Measurements from ENCODE around the gene LGALS13. TPM values are rescaled to one million over a fixed set of nuclear protein-coding genes. Genes with fewer than 3 reads are reported as not detected.

Gene LGALS13, protein sequence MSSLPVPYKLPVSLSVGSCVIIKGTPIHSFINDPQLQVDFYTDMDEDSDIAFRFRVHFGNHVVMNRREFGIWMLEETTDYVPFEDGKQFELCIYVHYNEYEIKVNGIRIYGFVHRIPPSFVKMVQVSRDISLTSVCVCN
- total RNA-seq, result not detected

DNA sequence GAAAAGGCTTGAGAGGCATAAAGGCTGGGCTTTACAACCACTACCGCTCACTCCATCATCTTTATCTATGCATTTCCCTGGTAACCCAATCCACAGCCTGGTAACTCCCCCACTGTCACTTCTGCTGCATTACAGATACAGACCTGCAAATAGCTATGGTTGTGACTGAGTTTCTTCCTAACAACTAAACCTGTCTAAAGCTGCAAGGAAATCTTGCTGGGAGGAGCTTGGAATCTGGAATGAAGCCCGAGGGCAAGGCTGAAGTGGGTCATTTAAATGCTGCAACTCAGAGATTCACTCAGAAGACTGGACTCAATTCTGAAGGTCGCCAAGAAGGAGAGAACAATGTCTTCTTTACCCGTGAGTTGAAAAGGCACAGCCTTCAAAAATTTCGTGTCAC lies at the start of gene LGALS13:
Gene LGALS13, plus strand, starts transcription at position 301 of the 400 bp plus-strand sequence. Its CDS starts 45 bp downstream, at position 346.
- DNase-seq, result no peak
- no peak within 1 kb of the TSS for H3K27ac Mint-ChIP-seq
- no peak within 1 kb of the TSS for H3K4me3 Mint-ChIP-seq
- no peaks in the 10 kb centered on the region for H3K4me1 Mint-ChIP-seq
- peaks cover 24% of the 10 kb centered on the region for H3K27me3 Mint-ChIP-seq
- H3K9me3 Mint-ChIP-seq, result peaks cover 3% of the 10 kb centered on the region
- ChIA-PET POLR2A (no interaction called here), CTCF (no interaction called here)
- no peaks in the 10 kb centered on the region for H3K36me3 Mint-ChIP-seq (ENCODE audit: low read depth)

DNA sequence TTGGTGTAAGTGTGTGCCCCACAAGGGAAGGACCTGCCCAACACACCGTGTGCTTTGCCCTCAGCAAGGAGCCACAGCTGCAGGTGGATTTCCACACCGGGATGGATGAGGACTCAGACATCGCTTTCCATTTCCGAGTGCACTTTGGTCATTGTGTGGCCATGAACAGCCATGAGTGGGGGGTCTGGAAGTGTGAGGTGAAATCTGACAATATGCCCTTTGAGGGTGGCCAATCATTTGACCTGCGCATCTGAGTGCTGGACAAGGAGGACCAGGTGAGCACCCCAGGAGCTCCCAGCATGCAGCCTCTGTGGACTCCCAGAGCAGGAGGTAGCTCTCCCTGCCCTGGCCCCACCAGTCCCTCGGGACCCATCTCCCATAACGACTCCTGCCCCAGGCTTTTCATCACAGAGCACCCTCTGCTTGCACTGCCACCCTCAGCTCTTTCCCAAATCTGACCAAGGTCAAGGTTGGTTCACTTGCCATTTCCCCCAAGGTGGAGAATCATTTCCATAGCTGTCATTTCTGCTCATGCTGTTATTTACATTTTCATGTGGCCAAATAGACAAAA lies 49.2 kb upstream of the LGALS13 start:
- no peak overlapping the region for H3K27ac Mint-ChIP-seq
- H3K4me3 Mint-ChIP-seq, result no peak overlapping the region
- no peaks in the 10 kb centered on the region for H3K9me3 Mint-ChIP-seq
- H3K4me1 Mint-ChIP-seq, result peaks cover 30% of the 10 kb centered on the region
- H3K36me3 Mint-ChIP-seq (ENCODE audit: low read depth), result no peaks in the 10 kb centered on the region
- no peak for DNase-seq
- POLR2A ChIA-PET, result no interaction called here
- CTCF ChIA-PET, result interaction anchor here (1.5 to 4.7 kb wide), 2 partner anchors 11 to 121 kb away, joined by 4 to 54 read pairs; no protein-coding TSS in a partner anchor
- H3K27me3 Mint-ChIP-seq, result no peaks in the 10 kb centered on the region

DNA sequence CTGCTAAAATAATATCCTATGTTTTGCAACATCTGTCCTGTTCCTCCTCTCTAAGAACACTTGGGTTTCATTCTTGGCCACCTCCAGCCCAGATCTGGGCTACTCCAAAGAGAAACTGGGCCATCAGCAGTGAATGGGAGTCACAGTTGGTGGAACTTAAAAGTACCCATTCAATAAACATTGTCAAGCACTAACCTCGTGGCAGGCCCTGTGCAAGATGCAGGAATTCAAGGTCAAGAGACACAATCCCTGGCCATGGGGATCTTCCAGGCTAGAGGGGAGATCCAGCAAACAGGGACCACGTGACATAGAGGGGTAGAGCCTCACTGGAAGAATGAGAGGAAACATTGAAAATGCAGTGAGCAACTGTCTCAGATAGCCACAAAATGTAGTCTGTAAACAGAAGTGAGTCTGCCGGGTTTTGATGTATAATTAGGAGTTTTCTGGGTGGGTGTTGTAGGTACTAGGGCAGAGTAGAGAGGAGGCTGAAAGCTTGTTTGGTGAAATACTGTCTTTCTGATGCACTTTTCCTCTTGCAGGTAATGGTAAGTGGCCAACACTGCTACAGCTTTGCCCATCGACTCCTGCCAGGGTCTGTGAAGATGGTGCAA lies 47.5 kb upstream of the LGALS13 start:
- ChIA-PET CTCF (interaction anchor here (1.3 to 4.7 kb wide), 3 partner anchors 12 to 290 kb away, joined by 4 to 54 read pairs (median 5); no protein-coding TSS in a partner anchor), POLR2A (no interaction called here)
- no peaks in the 10 kb centered on the region for H3K27me3 Mint-ChIP-seq
- DNase-seq, result no peak
- no peak overlapping the region for H3K4me3 Mint-ChIP-seq
- H3K27ac Mint-ChIP-seq, result no peak overlapping the region
- no peaks in the 10 kb centered on the region for H3K9me3 Mint-ChIP-seq
- no peaks in the 10 kb centered on the region for H3K36me3 Mint-ChIP-seq (ENCODE audit: low read depth)
- H3K4me1 Mint-ChIP-seq, result peaks cover 42% of the 10 kb centered on the region

DNA sequence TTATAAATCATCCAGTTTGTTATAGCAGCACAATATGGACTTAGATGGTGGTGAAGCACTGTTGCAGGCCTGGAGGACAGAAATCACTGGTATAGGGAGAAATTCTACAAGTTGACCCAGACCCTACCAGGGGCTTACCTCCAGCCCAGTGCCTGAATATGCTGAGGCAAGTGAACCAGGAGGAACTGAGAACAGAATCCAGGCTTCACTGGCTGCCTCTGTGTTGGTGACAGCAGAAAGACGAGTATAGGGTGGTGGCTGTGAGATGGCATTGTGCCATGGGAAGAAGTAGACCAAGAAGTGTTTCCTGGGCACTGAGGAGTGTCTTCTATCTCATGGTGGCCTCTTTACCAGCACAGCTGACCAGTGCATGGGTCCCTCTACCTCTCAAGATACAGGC lies 46.4 kb upstream of the LGALS13 start:
- H3K4me3 Mint-ChIP-seq, result no peak overlapping the region
- H3K4me1 Mint-ChIP-seq, result peaks cover 38% of the 10 kb centered on the region
- H3K27me3 Mint-ChIP-seq, result peaks cover 2% of the 10 kb centered on the region
- CTCF ChIA-PET, result no interaction called here
- H3K9me3 Mint-ChIP-seq, result no peaks in the 10 kb centered on the region
- no peak for DNase-seq
- H3K36me3 Mint-ChIP-seq (ENCODE audit: low read depth), result no peaks in the 10 kb centered on the region
- H3K27ac Mint-ChIP-seq, result no peak overlapping the region
- POLR2A ChIA-PET, result no interaction called here

DNA sequence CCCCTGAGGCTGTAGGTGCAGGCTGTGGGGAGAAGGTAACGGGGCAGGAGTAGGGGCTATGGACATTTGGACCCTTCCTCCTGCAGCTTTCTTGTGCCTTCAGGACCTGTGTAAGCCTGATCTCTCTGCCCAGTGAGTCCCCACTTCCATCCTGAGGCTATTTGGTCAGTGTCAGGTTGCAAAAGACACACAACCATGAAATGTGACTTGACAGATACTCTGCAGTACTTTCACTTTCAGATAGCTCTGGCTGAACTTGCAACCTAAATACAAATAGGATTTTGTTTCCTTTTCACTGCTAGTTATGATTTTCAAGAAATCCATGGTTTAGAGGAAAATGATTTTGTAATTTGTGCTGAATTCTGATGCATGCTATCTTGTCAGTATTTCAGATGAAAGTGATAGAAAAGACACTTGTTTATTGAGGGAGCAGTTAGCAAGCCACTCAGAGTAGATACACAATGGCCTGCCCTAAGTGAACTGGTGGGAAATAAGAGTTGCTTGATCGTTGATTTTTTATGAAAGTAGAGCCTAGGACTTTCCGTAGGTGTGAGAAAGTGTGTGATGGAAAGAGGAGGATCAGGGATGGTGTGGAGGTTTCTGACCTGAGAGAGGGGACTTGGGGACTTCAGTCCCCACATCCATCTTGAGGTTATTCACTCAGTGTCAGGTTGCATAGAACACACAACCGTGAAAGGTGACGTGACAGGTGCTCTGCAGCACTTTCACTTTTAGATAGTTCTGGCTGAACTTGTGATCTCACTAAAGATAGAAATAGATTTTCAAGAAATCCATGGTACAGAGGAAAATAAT lies 44.3 kb upstream of the LGALS13 start:
- peaks cover 3% of the 10 kb centered on the region for H3K27me3 Mint-ChIP-seq
- peaks cover 26% of the 10 kb centered on the region for H3K4me1 Mint-ChIP-seq
- H3K9me3 Mint-ChIP-seq, result no peaks in the 10 kb centered on the region
- no peak for DNase-seq
- CTCF ChIA-PET, result no interaction called here
- peak overlapping the region; percentile 55 for H3K4me3 Mint-ChIP-seq
- no peaks in the 10 kb centered on the region for H3K36me3 Mint-ChIP-seq (ENCODE audit: low read depth)
- POLR2A ChIA-PET, result no interaction called here
- peak overlapping the region; percentile 80 for H3K27ac Mint-ChIP-seq

DNA sequence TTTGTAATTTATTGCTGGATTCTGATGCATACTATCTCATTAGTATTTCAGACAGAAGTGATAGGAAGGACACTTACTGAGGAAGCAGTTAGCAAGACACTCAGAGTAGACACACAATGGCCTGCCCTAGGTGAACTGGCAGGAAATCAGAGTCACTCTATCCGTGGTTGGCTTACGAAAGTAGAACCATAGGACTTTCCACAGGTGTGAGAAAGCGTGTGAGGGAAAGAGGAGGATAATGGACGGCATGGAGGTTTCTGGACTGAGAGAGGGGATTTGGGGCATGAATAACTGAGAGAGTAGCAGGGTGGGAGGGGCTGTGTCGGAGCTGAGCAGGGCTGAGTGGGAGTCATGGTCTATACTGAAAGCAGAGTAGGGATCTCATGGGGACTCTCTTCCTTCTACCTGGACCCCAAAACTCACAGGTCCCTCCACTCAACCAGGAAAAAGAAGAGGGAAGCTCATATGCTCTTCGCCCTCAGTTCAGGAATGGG lies 43.7 kb upstream of the LGALS13 start:
- Mint-ChIP-seq H3K27ac (peak overlapping the region; percentile 80), H3K4me3 (peak overlapping the region; percentile 55), H3K36me3 (ENCODE audit: low read depth) (no peaks in the 10 kb centered on the region), H3K4me1 (peaks cover 21% of the 10 kb centered on the region), H3K27me3 (peaks cover 3% of the 10 kb centered on the region), H3K9me3 (no peaks in the 10 kb centered on the region)
- CTCF ChIA-PET, result no interaction called here
- POLR2A ChIA-PET, result no interaction called here
- no peak for DNase-seq

DNA sequence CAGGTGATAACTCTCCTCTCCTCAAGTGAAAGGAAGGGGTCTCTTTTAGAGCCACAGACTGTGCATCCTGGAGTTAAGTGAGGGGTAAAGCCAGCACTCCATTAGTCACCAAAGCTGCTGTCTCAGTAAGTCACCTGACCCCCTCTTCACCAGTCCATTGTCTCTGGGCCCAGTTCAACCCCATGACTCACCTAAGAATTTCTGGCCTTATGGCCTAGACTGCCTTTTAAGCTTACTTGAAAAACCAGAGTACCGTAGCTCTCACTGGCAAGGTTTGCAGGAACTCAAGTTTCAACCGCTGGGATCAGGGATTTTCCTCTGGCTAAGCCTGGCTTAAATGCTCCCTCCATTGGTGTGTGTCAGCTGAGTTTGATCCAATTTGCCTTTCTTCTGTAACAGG lies 38.9 kb upstream of the LGALS13 start:
- Mint-ChIP-seq H3K9me3 (no peaks in the 10 kb centered on the region), H3K4me1 (peaks cover 10% of the 10 kb centered on the region), H3K4me3 (no peak overlapping the region), H3K36me3 (ENCODE audit: low read depth) (no peaks in the 10 kb centered on the region), H3K27me3 (peaks cover 4% of the 10 kb centered on the region), H3K27ac (no peak overlapping the region)
- CTCF ChIA-PET, result no interaction called here
- DNase-seq, result no peak
- POLR2A ChIA-PET, result no interaction called here

DNA sequence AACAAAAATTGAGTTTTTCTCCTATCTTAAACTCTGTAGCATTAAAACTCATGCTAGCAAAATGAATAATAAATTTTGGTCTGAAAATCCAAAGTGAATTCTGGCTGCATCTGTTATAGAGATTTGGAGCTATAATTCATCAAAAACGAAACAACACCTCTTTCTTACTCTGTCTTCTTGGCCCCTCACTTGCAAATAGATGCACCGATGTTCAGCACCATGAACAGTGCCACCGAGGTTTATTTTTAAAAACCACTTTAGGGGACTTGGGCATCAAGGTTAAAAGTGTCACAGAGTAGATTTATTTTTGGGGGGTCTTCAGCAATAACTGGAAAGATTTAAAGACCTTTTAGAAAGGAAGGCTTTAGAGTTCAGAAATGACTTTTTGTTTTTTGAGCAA lies 36.3 kb upstream of the LGALS13 start:
- H3K9me3 Mint-ChIP-seq, result no peaks in the 10 kb centered on the region
- H3K4me3 Mint-ChIP-seq, result no peak overlapping the region
- H3K27ac Mint-ChIP-seq, result no peak overlapping the region
- H3K4me1 Mint-ChIP-seq, result peaks cover 6% of the 10 kb centered on the region
- POLR2A ChIA-PET, result no interaction called here
- no peaks in the 10 kb centered on the region for H3K36me3 Mint-ChIP-seq (ENCODE audit: low read depth)
- CTCF ChIA-PET, result no interaction called here
- no peak for DNase-seq
- peaks cover 11% of the 10 kb centered on the region for H3K27me3 Mint-ChIP-seq

DNA sequence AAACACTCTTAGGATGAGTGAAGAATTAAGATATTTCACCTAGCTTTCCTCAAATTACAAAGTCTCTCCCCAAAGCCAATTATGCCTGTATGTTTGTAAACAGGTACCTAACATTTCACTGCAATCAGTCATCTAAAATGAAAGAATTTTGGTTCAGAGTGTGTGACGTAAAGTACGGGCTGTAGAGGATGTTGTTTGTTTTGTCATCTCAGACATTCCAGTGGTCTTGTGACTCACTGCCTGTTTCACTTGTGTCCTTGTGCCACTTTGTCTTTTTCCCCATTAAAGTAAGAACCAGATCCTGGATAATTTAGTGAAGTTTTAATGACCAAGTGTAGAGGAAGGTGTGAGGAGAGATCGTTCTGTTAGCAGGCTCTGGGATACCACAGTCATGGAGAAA lies 33.7 kb upstream of the LGALS13 start:
- DNase-seq, result no peak
- peaks cover 6% of the 10 kb centered on the region for H3K4me1 Mint-ChIP-seq
- no peak overlapping the region for H3K4me3 Mint-ChIP-seq
- ChIA-PET POLR2A (no interaction called here), CTCF (no interaction called here)
- H3K9me3 Mint-ChIP-seq, result peaks cover 11% of the 10 kb centered on the region
- no peaks in the 10 kb centered on the region for H3K36me3 Mint-ChIP-seq (ENCODE audit: low read depth)
- H3K27me3 Mint-ChIP-seq, result peaks cover 22% of the 10 kb centered on the region
- H3K27ac Mint-ChIP-seq, result no peak overlapping the region

DNA sequence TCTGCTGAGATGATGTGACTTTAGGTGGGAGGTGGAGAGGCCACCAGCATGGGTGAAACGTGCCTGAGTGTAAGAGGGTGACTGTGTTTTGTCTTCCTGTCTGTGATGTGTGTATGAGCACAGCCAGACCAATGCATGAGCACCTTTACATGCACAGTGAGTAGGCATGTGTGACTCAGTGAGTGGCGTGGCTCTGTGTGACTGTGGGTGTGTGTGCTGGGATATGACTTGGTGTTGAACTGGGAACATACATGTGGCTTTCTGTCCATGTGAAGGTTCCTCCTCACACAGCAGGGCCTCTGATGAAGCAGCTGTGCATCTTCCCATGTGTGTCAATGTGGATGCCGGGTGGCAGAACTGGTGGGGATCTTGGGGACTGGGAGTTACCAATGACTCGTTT lies 19.9 kb upstream of the LGALS13 start:
- Mint-ChIP-seq H3K4me1 (no peaks in the 10 kb centered on the region), H3K27ac (no peak overlapping the region), H3K27me3 (peaks cover 23% of the 10 kb centered on the region), H3K9me3 (peaks cover 7% of the 10 kb centered on the region), H3K36me3 (ENCODE audit: low read depth) (no peaks in the 10 kb centered on the region), H3K4me3 (no peak overlapping the region)
- POLR2A ChIA-PET, result no interaction called here
- CTCF ChIA-PET, result no interaction called here
- no peak for DNase-seq

DNA sequence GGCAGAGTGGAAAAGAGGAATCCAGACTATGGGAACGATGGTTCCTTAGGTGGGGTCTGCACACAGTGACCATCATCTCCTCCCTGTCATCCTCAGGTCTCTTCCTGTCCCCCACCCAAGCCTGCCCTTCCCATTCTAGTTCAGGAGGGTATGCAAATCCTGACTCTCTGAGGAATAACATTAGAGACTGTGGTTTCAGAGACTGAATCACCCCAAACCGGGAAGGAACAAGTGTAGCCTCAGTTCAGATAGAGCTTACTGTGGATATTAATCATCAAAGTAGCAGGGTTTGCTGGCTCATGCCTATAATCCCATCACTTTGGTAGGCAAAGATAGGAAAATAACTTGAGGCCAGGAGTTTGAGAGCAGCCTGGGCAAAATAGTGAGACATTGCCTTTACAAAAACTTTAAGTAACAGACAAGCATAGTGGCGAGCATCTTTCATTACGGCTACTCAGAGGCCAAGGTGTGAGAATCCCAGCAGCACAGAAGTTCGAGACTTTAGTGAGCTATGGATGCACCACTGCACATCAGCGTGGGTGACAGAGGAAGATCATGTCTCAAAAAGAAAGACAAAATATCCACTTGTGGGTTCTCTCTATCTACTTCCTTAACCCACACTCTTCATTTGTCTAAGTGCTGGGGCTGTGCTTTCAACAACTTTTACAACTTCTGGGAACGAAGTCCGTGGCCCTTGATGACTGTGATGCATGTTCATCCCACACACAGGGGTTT lies 19.3 kb upstream of the LGALS13 start:
- DNase-seq, result no peak
- POLR2A ChIA-PET, result no interaction called here
- H3K4me1 Mint-ChIP-seq, result no peaks in the 10 kb centered on the region
- no peak overlapping the region for H3K27ac Mint-ChIP-seq
- peaks cover 18% of the 10 kb centered on the region for H3K27me3 Mint-ChIP-seq
- no peaks in the 10 kb centered on the region for H3K36me3 Mint-ChIP-seq (ENCODE audit: low read depth)
- peaks cover 7% of the 10 kb centered on the region for H3K9me3 Mint-ChIP-seq
- H3K4me3 Mint-ChIP-seq, result no peak overlapping the region
- CTCF ChIA-PET, result no interaction called here

DNA sequence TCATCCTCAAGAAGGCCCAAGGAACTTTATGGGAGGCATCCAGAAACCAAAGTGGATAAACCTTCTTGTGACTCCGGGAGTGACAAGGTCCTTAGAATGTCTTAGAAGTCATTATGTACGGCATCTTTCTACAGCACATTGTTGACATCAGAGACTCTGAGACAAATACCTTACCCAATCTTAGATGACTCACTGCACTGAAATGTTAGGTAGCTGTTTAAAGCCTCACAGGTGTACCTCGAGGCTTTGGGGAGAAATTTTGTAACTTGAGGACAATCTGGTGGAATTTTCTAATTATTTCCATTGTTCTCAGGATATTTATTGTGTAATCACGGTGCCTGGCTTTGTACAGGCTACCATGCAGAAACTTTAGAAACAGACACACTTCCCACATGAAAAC lies 14.8 kb upstream of the LGALS13 start:
- no peak for DNase-seq
- Mint-ChIP-seq H3K9me3 (no peaks in the 10 kb centered on the region), H3K27ac (no peak overlapping the region), H3K36me3 (ENCODE audit: low read depth) (no peaks in the 10 kb centered on the region), H3K27me3 (peaks cover 7% of the 10 kb centered on the region), H3K4me1 (no peaks in the 10 kb centered on the region), H3K4me3 (no peak overlapping the region)
- ChIA-PET CTCF (no interaction called here), POLR2A (no interaction called here)

DNA sequence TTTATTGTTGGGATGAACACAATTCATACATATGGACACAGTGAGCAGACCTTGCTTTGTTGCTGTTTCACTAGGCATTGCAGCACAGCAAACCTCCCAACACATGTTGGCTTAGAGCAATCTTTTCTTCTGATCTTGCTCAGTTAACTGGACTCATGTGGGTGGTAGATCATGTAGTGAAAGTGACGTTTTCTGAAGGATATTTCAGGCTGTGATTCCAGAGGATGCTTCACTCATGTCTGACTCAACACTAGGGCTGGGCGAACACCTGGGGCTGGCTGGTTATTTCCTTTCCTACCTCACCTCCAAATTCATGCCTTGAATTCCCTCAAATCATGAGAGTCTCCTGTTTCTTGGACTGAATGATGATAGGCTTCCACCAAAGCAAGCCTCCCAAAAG lies 14.3 kb upstream of the LGALS13 start:
- DNase-seq, result no peak
- CTCF ChIA-PET, result no interaction called here
- Mint-ChIP-seq H3K27ac (no peak overlapping the region), H3K9me3 (no peaks in the 10 kb centered on the region), H3K36me3 (ENCODE audit: low read depth) (no peaks in the 10 kb centered on the region), H3K4me3 (no peak overlapping the region), H3K4me1 (no peaks in the 10 kb centered on the region), H3K27me3 (peaks cover 7% of the 10 kb centered on the region)
- POLR2A ChIA-PET, result no interaction called here
